Measurements from ENCODE around the gene CSTPP1.
A peak's percentile ranks its signal among the peaks of the same experiment; 100 is the strongest.

Gene CSTPP1

GRCh38 chr11:46892838-46893237, 43.7 kb upstream of the CSTPP1 start:
- no peak overlapping the region for H3K27ac ChIP-seq
- no peak for TF ChIP-seq CTCF (IDR thresholded peaks at IDR 0.05)
- no peak for TF ChIP-seq ZFX (IDR thresholded peaks at IDR 0.05; ENCODE audit: borderline replicate concordance)

GRCh38 chr11:46894506-46894905, 42.1 kb upstream of the CSTPP1 start:
- TF ChIP-seq CTCF (IDR thresholded peaks at IDR 0.05) (no peak), ZFX (IDR thresholded peaks at IDR 0.05; ENCODE audit: borderline replicate concordance) (no peak)
- H3K27ac ChIP-seq, result no peak overlapping the region

GRCh38 chr11:46894961-46895360, 41.6 kb upstream of the CSTPP1 start:
- TF ChIP-seq CTCF (IDR thresholded peaks at IDR 0.05) (no peak), ZFX (IDR thresholded peaks at IDR 0.05; ENCODE audit: borderline replicate concordance) (no peak)
- no peak overlapping the region for H3K27ac ChIP-seq

GRCh38 chr11:46895821-46896220, 40.7 kb upstream of the CSTPP1 start:
- TF ChIP-seq ZFX (IDR thresholded peaks at IDR 0.05; ENCODE audit: borderline replicate concordance), result no peak
- no peak for TF ChIP-seq CTCF (IDR thresholded peaks at IDR 0.05)
- H3K27ac ChIP-seq, result no peak overlapping the region

GRCh38 chr11:46896719-46897406, 39.7 kb upstream of the CSTPP1 start:
- no peak overlapping the region for H3K27ac ChIP-seq
- TF ChIP-seq CTCF (IDR thresholded peaks at IDR 0.05), result peak; percentile 59
- TF ChIP-seq ZFX (IDR thresholded peaks at IDR 0.05; ENCODE audit: borderline replicate concordance), result no peak

- TF ChIP-seq ZFX (IDR thresholded peaks at IDR 0.05; ENCODE audit: borderline replicate concordance) (no peak), CTCF (IDR thresholded peaks at IDR 0.05) (no peak)
- no peak overlapping the region for H3K27ac ChIP-seq
Observed at GRCh38 chr11:46898396-46899095, 38.0 kb upstream of the CSTPP1 start.

GRCh38 chr11:46899501-46900025, 37.0 kb upstream of the CSTPP1 start:
- no peak for TF ChIP-seq ZFX (IDR thresholded peaks at IDR 0.05; ENCODE audit: borderline replicate concordance)
- no peak for TF ChIP-seq CTCF (IDR thresholded peaks at IDR 0.05)
- no peak overlapping the region for H3K27ac ChIP-seq

All from 22Rv1 (cell line).